Small intestine (tissue), 7 donors: ENCODE measurements around the gene PIF1. TPM values are rescaled to one million over a fixed set of nuclear protein-coding genes. Genes with fewer than 3 reads are reported as not detected.

ENCODE experiments used
- DNase-seq, 2 donors: peaks; one replicate each; pipeline versions ENCODE4 v3.0.0 to v3.0.0-alpha.2; 2013
- FAIRE-seq: peaks from 2 replicates; lab custom pipeline; 2012; peaks lifted over from hg19 to GRCh38; lab: Jason Lieb, UNC
- H3K27ac ChIP-seq, 3 donors: one replicate each; pipeline ENCODE4 v1.5.1; 2013; ENCODE audit warnings: low read length in 2 of 3, mild to moderate bottlenecking in 2 of 3, control low read depth in 1 of 3, inconsistent platforms in 1 of 3, low read depth in 1 of 3, moderate library complexity in 1 of 3
- H3K27me3 ChIP-seq, 3 donors: one replicate each; pipeline ENCODE4 v1.6.1; 2013; ENCODE audit warnings: low read length in 3 of 3, inconsistent platforms in 1 of 3; ENCODE audit not compliant: control insufficient read depth in 3 of 3, insufficient read depth in 3 of 3
- H3K36me3 ChIP-seq, 3 donors: one replicate each; pipeline ENCODE4 v1.6.1; 2013; ENCODE audit warnings: low read length in 3 of 3, inconsistent platforms in 1 of 3, low read depth in 1 of 3, mild to moderate bottlenecking in 1 of 3, moderate library complexity in 1 of 3; ENCODE audit not compliant: control insufficient read depth in 3 of 3, insufficient read depth in 2 of 3
- H3K4me1 ChIP-seq, 3 donors: one replicate each; pipeline ENCODE4 v1.6.1; 2013; ENCODE audit warnings: low read length in 2 of 3, inconsistent platforms in 1 of 3, low read depth in 1 of 3, mild to moderate bottlenecking in 1 of 3, moderate library complexity in 1 of 3; ENCODE audit not compliant: control insufficient read depth in 3 of 3, insufficient read depth in 2 of 3
- H3K4me3 ChIP-seq, 3 donors: one replicate each; pipeline ENCODE4 v1.5.1; 2013; ENCODE audit warnings: low read length in 3 of 3, control low read depth in 1 of 3, inconsistent platforms in 1 of 3, low read depth in 1 of 3, mild to moderate bottlenecking in 1 of 3, moderate library complexity in 1 of 3
- H3K9me3 ChIP-seq, 2 donors: one replicate each; pipeline ENCODE4 v1.6.1; 2013; ENCODE audit warnings: low read depth in 1 of 2, low read length in 1 of 2; ENCODE audit not compliant: control insufficient read depth in 2 of 2, insufficient read depth in 1 of 2
- WGBS, 3 donors: extraction: QIAGEN DNeasy Blood & Tissue Kit; methylation state at CpG; one replicate each; pipeline ENCODE4 v1.1.7; 2013; 5-methylcytosine and 5-hydroxymethylcytosine counted together
- polyA plus RNA-seq, 4 donors: library from polyadenylated mRNA; stranded (reverse) in 3 of 4; unstranded in 1 of 4; fragments of 200-250 nt in 3 of 4; fragments of 120-200 nt in 1 of 4; gene quantifications; one replicate each; pipeline versions ENCODE4 v1.2.1 to v1.2.3, GENCODE V29; 2013
- donor health status: healthy with polysubstance abuse.
- donor health status: control.
- donor health status: control.
- donor health status: Bipolar disorder and iron deficiency.
- donor health status: healthy.

PIF1 gene
- polyA plus RNA-seq, 4 donors = 0.45 to 11.7 (median 3.2) TPM

GRCh38 chr15:64854041-64854440 is 28.6 kb upstream of the PIF1 start:
- peak overlapping the region in 1 of 3 donors; percentile 1 for H3K27ac ChIP-seq
- H3K4me1 ChIP-seq = peaks cover 0 to 22% (median 21%) of the 10 kb centered on the region in 3 donors
- FAIRE-seq (no peak), DNase-seq (no peak)
- WGBS, 3 donors = 76 to 89% (median 78%) methylated on average over 4 of the region's 4 CpGs
- H3K36me3 ChIP-seq = peaks cover 0 to 73% (median 2%) of the 10 kb centered on the region in 3 donors
- no peaks in the 10 kb centered on the region for H3K27me3 ChIP-seq
- H3K4me3 ChIP-seq = no peak overlapping the region
- no peaks in the 10 kb centered on the region for H3K9me3 ChIP-seq

GRCh38 chr15:64851503-64851840 is 26.0 kb upstream of the PIF1 start:
- 60 to 84% (median 79%) methylated on average over 6 of the region's 6 CpGs for WGBS, 3 donors
- Histone ChIP-seq H3K4me1 (peaks cover 0 to 12% (median 7%) of the 10 kb centered on the region in 3 donors), H3K36me3 (peaks cover 0 to 75% (median 2%) of the 10 kb centered on the region in 3 donors), H3K9me3 (no peaks in the 10 kb centered on the region), H3K27ac (peak overlapping the region in 1 of 3 donors; percentile 80), H3K4me3 (no peak overlapping the region), H3K27me3 (no peaks in the 10 kb centered on the region)
- DNase-seq (no peak), FAIRE-seq (no peak)

GRCh38 chr15:64850778-64851502 is 25.5 kb upstream of the PIF1 start:
- Histone ChIP-seq H3K36me3 (peaks cover 0 to 74% (median 2%) of the 10 kb centered on the region in 3 donors), H3K27me3 (no peaks in the 10 kb centered on the region), H3K4me3 (no peak overlapping the region), H3K4me1 (peaks cover 0 to 11% (median 2%) of the 10 kb centered on the region in 3 donors), H3K27ac (peak overlapping the region in 2 of 3 donors; percentile 46 to 57), H3K9me3 (no peaks in the 10 kb centered on the region)
- 71 to 82% (median 78%) methylated on average over 4 of the region's 4 CpGs for WGBS, 3 donors
- no peak for DNase-seq
- no peak for FAIRE-seq

GRCh38 chr15:64847876-64848716 is 22.6 kb upstream of the PIF1 start:
- DNase-seq (no peak), FAIRE-seq (no peak)
- WGBS, 3 donors = 81 to 87% (median 87%) methylated on average over 8 of the region's 8 CpGs
- Histone ChIP-seq H3K27ac (no peak overlapping the region), H3K4me1 (peaks cover 0 to 25% (median 17%) of the 10 kb centered on the region in 3 donors), H3K9me3 (no peaks in the 10 kb centered on the region), H3K36me3 (peaks cover 0 to 55% (median 0%) of the 10 kb centered on the region in 3 donors), H3K4me3 (no peak overlapping the region), H3K27me3 (no peaks in the 10 kb centered on the region)

- no peak overlapping the region for H3K4me3 ChIP-seq
- H3K27me3 ChIP-seq = no peaks in the 10 kb centered on the region
- H3K4me1 ChIP-seq = peaks cover 0 to 31% (median 17%) of the 10 kb centered on the region in 3 donors
- WGBS, 3 donors = 63 to 78% (median 77%) methylated on average over 3 of the region's 3 CpGs
- DNase-seq = no peak
- no peak overlapping the region for H3K27ac ChIP-seq
- no peaks in the 10 kb centered on the region for H3K9me3 ChIP-seq
- peaks cover 0 to 49% (median 0%) of the 10 kb centered on the region in 3 donors for H3K36me3 ChIP-seq
- FAIRE-seq = no peak
These were observed 22.0 kb upstream of the PIF1 start for GRCh38 chr15:64847448-64847847.

GRCh38 chr15:64847016-64847415 is 21.6 kb upstream of the PIF1 start:
- DNase-seq (no peak), FAIRE-seq (no peak)
- Histone ChIP-seq H3K27me3 (no peaks in the 10 kb centered on the region), H3K4me1 (peaks cover 0 to 32% (median 15%) of the 10 kb centered on the region in 3 donors), H3K36me3 (peaks cover 0 to 47% (median 0%) of the 10 kb centered on the region in 3 donors), H3K9me3 (no peaks in the 10 kb centered on the region), H3K27ac (no peak overlapping the region), H3K4me3 (no peak overlapping the region)
- WGBS, 3 donors = 70 to 74% (median 73%) methylated on average over 3 of the region's 3 CpGs

GRCh38 chr15:64845831-64846595 is 20.6 kb upstream of the PIF1 start:
- Histone ChIP-seq H3K9me3 (no peaks in the 10 kb centered on the region), H3K27ac (peak overlapping the region in 1 of 3 donors; percentile 72), H3K36me3 (peaks cover 0 to 41% (median 0%) of the 10 kb centered on the region in 3 donors), H3K4me1 (peaks cover 0 to 35% (median 10%) of the 10 kb centered on the region in 3 donors), H3K27me3 (peaks cover 0 to under 1% (median 0%) of the 10 kb centered on the region in 3 donors), H3K4me3 (no peak overlapping the region)
- DNase-seq = no peak
- WGBS, 3 donors = 69 to 77% (median 74%) methylated on average over 13 of the region's 13 CpGs
- no peak for FAIRE-seq

DNA sequence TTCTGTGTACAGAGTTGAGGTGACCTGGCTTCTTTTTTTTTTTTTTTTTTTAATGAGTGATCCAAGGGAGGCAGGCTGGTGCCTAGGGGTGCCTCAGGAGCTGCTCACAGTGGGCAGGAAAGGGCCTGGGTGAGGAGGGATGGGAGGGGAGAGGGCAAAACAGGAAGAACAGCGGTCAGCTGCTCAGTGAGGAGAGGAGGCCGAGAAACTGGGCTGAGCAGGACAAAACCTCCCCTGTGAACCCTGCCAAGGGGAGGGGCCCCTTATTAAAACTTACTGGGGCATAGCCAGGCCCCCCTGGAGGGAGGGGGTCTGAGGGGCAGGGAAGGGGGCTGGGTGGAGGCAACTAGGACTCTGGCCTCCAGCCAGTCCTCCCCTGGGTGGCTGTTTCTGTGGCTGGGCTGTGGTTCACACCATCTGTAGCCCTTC is 19.8 kb upstream of the PIF1 start:
- Histone ChIP-seq H3K27ac (peak overlapping the region in 1 of 3 donors; percentile 72), H3K27me3 (peaks cover 0 to 4% (median 0%) of the 10 kb centered on the region in 3 donors), H3K9me3 (no peaks in the 10 kb centered on the region), H3K36me3 (peaks cover 0 to 34% (median 0%) of the 10 kb centered on the region in 3 donors), H3K4me1 (peaks cover 0 to 39% (median 8%) of the 10 kb centered on the region in 3 donors), H3K4me3 (no peak overlapping the region)
- FAIRE-seq = no peak
- DNase-seq = no peak
- WGBS, 3 donors = 30 to 100% (median 49%) methylated on average over 2 of the region's 2 CpGs
